ENCODE data around the gene BIRC6. TPM values are rescaled to one million over a fixed set of nuclear protein-coding genes. Genes with fewer than 3 reads are reported as not detected.

Gene BIRC6
- total RNA-seq, 1 donor: 133 TPM

DNA sequence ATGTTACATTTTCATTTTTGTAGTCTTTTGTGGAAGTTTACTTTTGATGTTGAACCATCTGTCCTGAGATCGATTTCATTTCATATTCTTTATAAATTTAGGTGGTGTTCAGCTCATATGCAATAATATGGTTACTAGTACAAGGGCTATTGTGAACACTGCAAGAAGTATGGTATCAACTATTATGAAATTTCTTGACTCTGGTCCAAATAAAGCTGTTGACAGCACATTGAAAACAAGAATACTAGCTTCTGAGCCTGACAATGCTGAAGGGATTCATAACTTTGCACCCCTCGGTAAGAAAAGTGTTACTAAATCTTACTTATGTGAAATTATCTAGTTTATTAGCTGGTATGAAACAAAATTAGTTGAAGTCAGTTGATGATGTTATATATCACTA is 146.1 kb downstream of the BIRC6 start:
- no peak for DNase-seq (ENCODE audit: low read depth)
- TF ChIP-seq, protein P1, sequence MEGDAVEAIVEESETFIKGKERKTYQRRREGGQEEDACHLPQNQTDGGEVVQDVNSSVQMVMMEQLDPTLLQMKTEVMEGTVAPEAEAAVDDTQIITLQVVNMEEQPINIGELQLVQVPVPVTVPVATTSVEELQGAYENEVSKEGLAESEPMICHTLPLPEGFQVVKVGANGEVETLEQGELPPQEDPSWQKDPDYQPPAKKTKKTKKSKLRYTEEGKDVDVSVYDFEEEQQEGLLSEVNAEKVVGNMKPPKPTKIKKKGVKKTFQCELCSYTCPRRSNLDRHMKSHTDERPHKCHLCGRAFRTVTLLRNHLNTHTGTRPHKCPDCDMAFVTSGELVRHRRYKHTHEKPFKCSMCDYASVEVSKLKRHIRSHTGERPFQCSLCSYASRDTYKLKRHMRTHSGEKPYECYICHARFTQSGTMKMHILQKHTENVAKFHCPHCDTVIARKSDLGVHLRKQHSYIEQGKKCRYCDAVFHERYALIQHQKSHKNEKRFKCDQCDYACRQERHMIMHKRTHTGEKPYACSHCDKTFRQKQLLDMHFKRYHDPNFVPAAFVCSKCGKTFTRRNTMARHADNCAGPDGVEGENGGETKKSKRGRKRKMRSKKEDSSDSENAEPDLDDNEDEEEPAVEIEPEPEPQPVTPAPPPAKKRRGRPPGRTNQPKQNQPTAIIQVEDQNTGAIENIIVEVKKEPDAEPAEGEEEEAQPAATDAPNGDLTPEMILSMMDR (IDR thresholded peaks at IDR 0.05; ENCODE audit: insufficient read depth, low read length): no peak
- no peak overlapping the region for H3K4me3 ChIP-seq (ENCODE audit: low read depth, low read length)

GRCh38 chr2:32504877-32505478 is 148.2 kb downstream of the BIRC6 start:
- TF ChIP-seq, protein P1 (IDR thresholded peaks at IDR 0.05; ENCODE audit: insufficient read depth, low read length): no peak
- H3K4me3 ChIP-seq (ENCODE audit: low read depth, low read length): no peak overlapping the region
- DNase-seq (ENCODE audit: low read depth): no peak

GRCh38 chr2:32506446-32506845 is 149.6 kb downstream of the BIRC6 start:
- H3K4me3 ChIP-seq (ENCODE audit: low read depth, low read length): no peak overlapping the region
- TF ChIP-seq, protein P1 (IDR thresholded peaks at IDR 0.05; ENCODE audit: insufficient read depth, low read length): no peak
- DNase-seq (ENCODE audit: low read depth): no peak

DNA sequence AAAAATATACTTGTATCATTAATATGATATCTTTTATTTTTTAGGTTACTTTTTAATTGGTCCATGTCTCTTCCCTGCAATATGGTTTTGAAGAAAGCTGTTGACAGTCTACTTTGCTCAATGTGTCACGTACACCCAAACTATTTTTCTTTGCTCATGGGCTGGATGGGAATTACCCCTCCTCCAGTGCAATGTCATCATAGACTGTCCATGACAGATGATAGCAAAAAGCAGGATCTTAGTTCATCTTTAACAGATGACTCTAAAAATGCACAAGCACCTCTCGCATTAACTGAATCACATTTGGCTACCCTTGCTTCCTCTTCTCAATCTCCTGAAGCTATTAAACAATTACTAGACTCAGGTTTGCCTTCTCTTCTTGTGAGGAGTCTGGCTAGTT is 158.1 kb downstream of the BIRC6 start:
- TF ChIP-seq, protein P1 (IDR thresholded peaks at IDR 0.05; ENCODE audit: insufficient read depth, low read length): no peak
- DNase-seq (ENCODE audit: low read depth): no peak
- H3K4me3 ChIP-seq (ENCODE audit: low read depth, low read length): no peak overlapping the region

DNA sequence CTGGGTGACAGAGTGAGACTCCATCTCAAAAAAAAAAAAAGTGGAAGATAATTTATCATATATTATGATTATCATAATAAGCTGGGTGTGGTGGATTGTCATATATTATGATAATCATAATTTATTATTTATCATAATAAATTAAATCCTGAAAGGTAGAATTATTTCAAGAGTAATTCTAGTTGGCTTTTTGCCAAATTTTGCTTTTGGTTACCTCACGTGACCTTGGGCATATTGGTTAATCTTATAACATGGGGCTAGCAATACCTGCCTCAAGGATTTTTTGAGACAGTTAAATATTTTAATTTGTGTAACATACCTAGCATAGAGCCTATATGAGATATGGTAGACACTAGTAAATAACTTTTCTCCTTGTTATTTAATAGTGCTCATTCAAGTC is 159.7 kb downstream of the BIRC6 start:
- no peak overlapping the region for H3K4me3 ChIP-seq (ENCODE audit: low read depth, low read length)
- TF ChIP-seq, protein P1 (IDR thresholded peaks at IDR 0.05; ENCODE audit: insufficient read depth, low read length): no peak
- no peak for DNase-seq (ENCODE audit: low read depth)

GRCh38 chr2:32522770-32523169 is 165.9 kb downstream of the BIRC6 start:
- no peak overlapping the region for H3K4me3 ChIP-seq (ENCODE audit: low read depth, low read length)
- TF ChIP-seq, protein P1 (IDR thresholded peaks at IDR 0.05; ENCODE audit: insufficient read depth, low read length): no peak
- no peak for DNase-seq (ENCODE audit: low read depth)

- no peak overlapping the region for H3K4me3 ChIP-seq (ENCODE audit: low read depth, low read length)
- TF ChIP-seq, protein P1 (IDR thresholded peaks at IDR 0.05; ENCODE audit: insufficient read depth, low read length): no peak
- DNase-seq (ENCODE audit: low read depth): no peak
Measured at GRCh38 chr2:32523686-32524085, 166.9 kb downstream of the BIRC6 start.
